IPS DF 19.7 (cell line): ENCODE data around the gene SLC39A3.
"Not testable (repeated sequence)": the region's sequence is repeated elsewhere in the genome, so short reads cannot be mapped to it uniquely, and the experiment has no call there.

ENCODE experiments used
- DNase-seq: peaks from one replicate; pipeline ENCODE4 v3.0.0-alpha.2; 2013; ENCODE audit warnings: low read depth, low spot score

SLC39A3 gene

GRCh38 chr19:2722541-2723344 lies 17.1 kb downstream of the SLC39A3 start:
- DNase-seq: no peak

- DNase-seq: no peak
Observed at GRCh38 chr19:2721570-2722540, 18.0 kb downstream of the SLC39A3 start.

- no peak for DNase-seq
Observed at GRCh38 chr19:2720777-2721569, 18.8 kb downstream of the SLC39A3 start, which contains the start of gene DIRAS1. DIRAS1 (minus strand) TSS chr19:2721372; CDS start chr19:2717806, 3,566 bp downstream.

GRCh38 chr19:2719920-2720776 lies 19.7 kb downstream of the SLC39A3 start:
- no peak for DNase-seq

- DNase-seq: no peak
Observed at GRCh38 chr19:2719232-2719735, 20.5 kb downstream of the SLC39A3 start.

- DNase-seq: no peak
Observed at GRCh38 chr19:2717638-2718541, 21.9 kb downstream of the SLC39A3 start.

GRCh38 chr19:2716722-2717637 lies 22.8 kb downstream of the SLC39A3 start:
- DNase-seq: no peak

GRCh38 chr19:2716275-2716650 lies 23.6 kb downstream of the SLC39A3 start:
- DNase-seq: no peak

GRCh38 chr19:2715470-2716274 lies 24.1 kb downstream of the SLC39A3 start:
- no peak for DNase-seq

GRCh38 chr19:2714531-2715269 lies 25.1 kb downstream of the SLC39A3 start:
- DNase-seq: no peak

- DNase-seq: not testable (repeated sequence)
Observed at GRCh38 chr19:2714102-2714501, 25.7 kb downstream of the SLC39A3 start.

- not testable (repeated sequence) for DNase-seq
Observed at GRCh38 chr19:2713170-2713569, 26.6 kb downstream of the SLC39A3 start.

GRCh38 chr19:2711875-2712205 lies 28.0 kb downstream of the SLC39A3 start:
- DNase-seq: no peak

GRCh38 chr19:2711172-2711874 lies 28.5 kb downstream of the SLC39A3 start:
- no peak for DNase-seq

- DNase-seq: no peak
Observed at GRCh38 chr19:2706251-2706650, 33.6 kb downstream of the SLC39A3 start.

GRCh38 chr19:2703691-2704216 lies 36.1 kb downstream of the SLC39A3 start:
- no peak for DNase-seq
